GM23248 (cell line): ENCODE data around the gene KANK4. TPM values are rescaled to one million over a fixed set of nuclear protein-coding genes. Genes with fewer than 3 reads are reported as not detected.

Experiments used
- DNase-seq: peaks from one replicate; pipeline ENCODE4 v3.0.0-alpha.2; 2015
- H2AFZ ChIP-seq: fragments of 200-600 bp; sonication (generic); 2 replicates; pipeline ENCODE4 v1.6.1; 2016; ENCODE audit warnings: antibody characterized with exemption
- H3F3A ChIP-seq: fragments of 200-600 bp; sonication (generic); 2 replicates; pipeline ENCODE4 v1.6.1; 2016; ENCODE audit warnings: mild to moderate bottlenecking, antibody characterized with exemption, mixed run types; ENCODE audit not compliant: insufficient read depth
- H3K27ac ChIP-seq: fragments of 200-600 bp; sonication (generic); 2 replicates; pipeline ENCODE4 v1.5.1; 2016; ENCODE audit warnings: mild to moderate bottlenecking
- H3K27me3 ChIP-seq: fragments of 200-600 bp; sonication (generic); replicated peaks from 2 replicates; pipeline ENCODE4 v1.6.1; 2016; ENCODE audit warnings: mild to moderate bottlenecking; ENCODE audit not compliant: insufficient read depth
- H3K36me3 ChIP-seq: fragments of 200-600 bp; sonication (generic); 2 replicates; pipeline ENCODE4 v1.6.1; 2016; ENCODE audit warnings: low read depth, mild to moderate bottlenecking
- H3K4me1 ChIP-seq: fragments of 200-600 bp; sonication (generic); 2 replicates; pipeline ENCODE4 v1.6.1; 2016; ENCODE audit warnings: mild to moderate bottlenecking; ENCODE audit not compliant: insufficient read depth
- H3K4me2 ChIP-seq: fragments of 200-600 bp; sonication (generic); one replicate; pipeline ENCODE4 v1.6.1; 2016; ENCODE audit warnings: mild to moderate bottlenecking; ENCODE audit not compliant: unreplicated experiment
- H3K4me3 ChIP-seq: fragments of 200-600 bp; sonication (generic); 2 replicates; pipeline ENCODE4 v1.5.1; 2016; ENCODE audit warnings: mild to moderate bottlenecking
- H3K79me2 ChIP-seq: fragments of 200-600 bp; sonication (generic); 2 replicates; pipeline ENCODE4 v1.6.1; 2016; ENCODE audit warnings: mild to moderate bottlenecking; ENCODE audit not compliant: insufficient read depth
- H3K9ac ChIP-seq: fragments of 200-600 bp; sonication (generic); 2 replicates; pipeline ENCODE4 v1.6.1; 2016; ENCODE audit warnings: mild to moderate bottlenecking
- H3K9me2 ChIP-seq: fragments of 200-600 bp; sonication (generic); 2 replicates; pipeline ENCODE4 v1.6.1; 2016; ENCODE audit warnings: mixed run types, mild to moderate bottlenecking, moderate library complexity; ENCODE audit not compliant: insufficient read depth
- H3K9me3 ChIP-seq: fragments of 200-600 bp; sonication (generic); one replicate; pipeline ENCODE4 v1.6.1; 2017; ENCODE audit warnings: low read depth
- H4K20me1 ChIP-seq: fragments of 200-600 bp; sonication (generic); 2 replicates; pipeline ENCODE4 v1.6.0; 2016; ENCODE audit not compliant: insufficient read depth
- EZH2 ChIP-seq: fragments of 200-600 bp; sonication (generic); IDR thresholded peaks from 2 replicates; pipeline ENCODE4 v1.6.1; 2018; ENCODE audit warnings: antibody characterized with exemption, mild to moderate bottlenecking; ENCODE audit not compliant: insufficient read depth, poor library complexity, severe bottlenecking
- EZH2phosphoT487 ChIP-seq: fragments of 200-600 bp; sonication (generic); IDR thresholded peaks from 2 replicates; pipeline ENCODE4 v1.6.1; 2018; ENCODE audit warnings: antibody characterized with exemption, moderate library complexity, mild to moderate bottlenecking, low read depth; ENCODE audit not compliant: insufficient read depth
- WGBS, 2 experiments: methylation state at CpG; one replicate each; pipeline ENCODE4 v1.1.6; 2015 to 2017; ENCODE audit warnings: low lambda C conversion rate in 2 of 2, low coverage in 1 of 2; ENCODE audit errors: missing lambda C conversion rate in 2 of 2; 5-methylcytosine and 5-hydroxymethylcytosine counted together
- in situ Hi-C: fragments of 300-500 bp; cut with MboI; formaldehyde crosslinking; loops from 2 replicates; pipeline ENCODE4 v1.15.0; 2020
- polyA plus RNA-seq: library from polyadenylated mRNA; unstranded; fragments of >200 nt; fragmentation: Nextera tagmentation; extraction: Ambion mirVana; gene quantifications from 2 replicates; pipeline ENCODE4 v1.2.1, GENCODE V29; 2016
- total RNA-seq: library from RNA; depleted of rRNA; stranded (reverse); fragments of >200 nt; shearing (Covaris generic); gene quantifications from 2 replicates; pipeline ENCODE4 v1.2.3, GENCODE V29; 2014

KANK4 gene
- total and polyA plus RNA-seq, 2 experiments from 2014 or later, result 0.29 to 0.32 TPM

DNA sequence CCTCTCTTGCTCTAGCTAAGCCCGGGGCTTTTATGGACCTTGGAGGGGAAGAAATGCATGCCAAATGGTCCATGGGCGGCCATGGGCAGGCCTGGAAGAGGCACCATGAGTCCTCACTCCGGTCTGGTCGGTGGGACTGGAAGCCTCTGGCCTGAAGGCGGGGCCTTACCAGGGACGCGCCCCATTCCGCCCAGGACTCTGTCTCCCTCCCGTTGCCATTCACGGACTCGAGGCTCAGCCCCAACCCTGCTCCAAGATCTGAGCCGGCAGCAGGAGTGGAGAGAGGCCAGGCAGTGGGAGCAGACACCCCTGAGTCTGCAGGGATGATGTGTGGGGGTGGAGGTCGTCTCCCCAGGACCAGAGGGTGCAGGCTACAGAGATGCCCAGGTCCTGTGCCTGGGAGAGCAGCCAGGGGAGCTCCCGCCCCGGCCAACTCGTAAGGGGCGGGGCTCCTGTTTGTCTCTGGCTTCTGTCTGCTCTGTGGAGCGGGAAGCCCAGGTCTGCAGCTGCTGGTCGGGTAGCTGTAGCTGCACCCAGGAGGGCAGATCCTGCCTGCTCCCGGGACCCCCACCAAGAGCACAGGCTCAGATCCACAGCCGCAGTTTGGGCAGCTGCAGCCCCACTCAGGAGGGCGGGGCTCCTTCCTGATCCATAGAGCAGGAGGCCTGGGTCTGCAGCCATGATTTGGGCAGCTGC, 8.3 kb upstream of the KANK4 start:
- DNase-seq, result peak; percentile 30
- H3K4me2 ChIP-seq, result no peak overlapping the region
- 43 to 45% methylated on average over 22 of the region's 22 CpGs for WGBS, 2 experiments

GRCh38 chr1:62325681-62326080, 6.4 kb upstream of the KANK4 start:
- in situ Hi-C loops, result no loop called here
- Histone ChIP-seq H3F3A (peaks cover 33% of the 10 kb centered on the region), H3K27me3 (no peaks in the 10 kb centered on the region), H3K27ac (peak overlapping the region; percentile 98), H2AFZ (no peak overlapping the region), H3K9ac (peak overlapping the region; percentile 77), H3K9me3 (no peaks in the 10 kb centered on the region), H3K4me3 (peak overlapping the region; percentile 40), H4K20me1 (no peaks in the 10 kb centered on the region), H3K4me2 (peak overlapping the region; percentile 75), H3K4me1 (peaks cover 35% of the 10 kb centered on the region), H3K36me3 (no peaks in the 10 kb centered on the region), H3K79me2 (no peaks in the 10 kb centered on the region), H3K9me2 (no peaks in the 10 kb centered on the region)
- DNase-seq, result peak; percentile 97
- WGBS, 2 experiments, result 0% methylated on average over 2 of the region's 2 CpGs
- TF ChIP-seq EZH2phosphoT487 (no peak), EZH2 (no peak)

More for the DNA sequence above, 8.3 kb upstream of the KANK4 start:
- H3K4me1 ChIP-seq, result peaks cover 26% of the 10 kb centered on the region
- no peaks in the 10 kb centered on the region for H3K9me2 ChIP-seq
- H4K20me1 ChIP-seq, result no peaks in the 10 kb centered on the region
- no peak overlapping the region for H2AFZ ChIP-seq
- in situ Hi-C loops, result no loop called here
- peaks cover 22% of the 10 kb centered on the region for H3F3A ChIP-seq
- H3K36me3 ChIP-seq, result no peaks in the 10 kb centered on the region
- no peak overlapping the region for H3K4me3 ChIP-seq
- H3K27me3 ChIP-seq, result no peaks in the 10 kb centered on the region
- H3K9ac ChIP-seq, result no peak overlapping the region
- H3K79me2 ChIP-seq, result no peaks in the 10 kb centered on the region
- no peaks in the 10 kb centered on the region for H3K9me3 ChIP-seq
- no peak for TF ChIP-seq EZH2
- no peak for TF ChIP-seq EZH2phosphoT487
- no peak overlapping the region for H3K27ac ChIP-seq

DNA sequence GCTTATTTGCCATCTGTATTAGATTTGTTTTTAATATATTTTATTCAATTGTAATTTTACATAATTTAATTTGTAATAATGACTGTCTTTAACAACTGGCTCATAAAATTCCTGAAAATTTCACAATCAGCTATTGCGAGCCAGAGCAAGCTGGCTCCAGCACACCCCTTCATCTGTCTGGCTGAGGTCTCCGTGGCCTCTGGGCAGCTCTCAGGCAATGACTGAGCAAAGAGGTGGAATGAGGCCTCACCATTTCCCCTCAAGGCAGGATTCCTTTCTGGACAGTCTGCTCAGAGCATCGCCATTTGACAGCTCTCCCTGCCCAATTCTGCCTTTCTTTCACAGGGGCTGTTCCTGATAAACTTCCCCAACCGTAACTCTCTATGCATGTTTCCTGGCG, 5.8 kb upstream of the KANK4 start:
- Histone ChIP-seq H3K36me3 (no peaks in the 10 kb centered on the region), H3K79me2 (no peaks in the 10 kb centered on the region), H3F3A (peaks cover 33% of the 10 kb centered on the region), H3K4me1 (peaks cover 35% of the 10 kb centered on the region), H2AFZ (no peak overlapping the region), H3K4me2 (peak overlapping the region; percentile 75), H3K9me3 (no peaks in the 10 kb centered on the region), H3K9ac (peak overlapping the region; percentile 77), H3K27ac (peak overlapping the region; percentile 98), H4K20me1 (no peaks in the 10 kb centered on the region), H3K27me3 (no peaks in the 10 kb centered on the region), H3K4me3 (peak overlapping the region; percentile 40), H3K9me2 (no peaks in the 10 kb centered on the region)
- peak; percentile 96 for DNase-seq
- 5 to 7% methylated on average over 5 of the region's 5 CpGs for WGBS, 2 experiments
- in situ Hi-C loops, result no loop called here
- TF ChIP-seq EZH2phosphoT487 (no peak), EZH2 (no peak)

- Histone ChIP-seq H4K20me1 (no peaks in the 10 kb centered on the region), H3K9me2 (no peaks in the 10 kb centered on the region), H3K9me3 (no peaks in the 10 kb centered on the region), H3K4me1 (peaks cover 22% of the 10 kb centered on the region), H3K27ac (no peak overlapping the region), H3F3A (peaks cover 19% of the 10 kb centered on the region), H3K36me3 (no peaks in the 10 kb centered on the region), H3K4me3 (no peak overlapping the region), H3K9ac (no peak overlapping the region), H3K4me2 (no peak overlapping the region), H3K27me3 (peaks cover 17% of the 10 kb centered on the region; the same call in 1 of the 2 replicates), H3K79me2 (no peaks in the 10 kb centered on the region), H2AFZ (no peak overlapping the region)
- in situ Hi-C loops, result no loop called here
- WGBS, 2 experiments, result 0% methylated on average over 3 of the region's 3 CpGs
- DNase-seq, result peak; percentile 97
- TF ChIP-seq EZH2phosphoT487, result no peak
- no peak for TF ChIP-seq EZH2
These were observed 2.2 kb upstream of the KANK4 start for GRCh38 chr1:62321446-62321845.
